GM21723 (cell line): ENCODE data around the gene SKOR1.

Source experiments
- ATAC-seq: cut with Tn5 transposase; IDR thresholded peaks from one replicate; pipeline ENCODE4 v1.9.1; 2021; ENCODE audit warnings: mild to moderate bottlenecking, moderate library complexity; ENCODE audit not compliant: unreplicated experiment

SKOR1 gene

GRCh38 chr15:67829647-67830504 is 4.6 kb downstream of the SKOR1 start:
- no peak for ATAC-seq

DNA sequence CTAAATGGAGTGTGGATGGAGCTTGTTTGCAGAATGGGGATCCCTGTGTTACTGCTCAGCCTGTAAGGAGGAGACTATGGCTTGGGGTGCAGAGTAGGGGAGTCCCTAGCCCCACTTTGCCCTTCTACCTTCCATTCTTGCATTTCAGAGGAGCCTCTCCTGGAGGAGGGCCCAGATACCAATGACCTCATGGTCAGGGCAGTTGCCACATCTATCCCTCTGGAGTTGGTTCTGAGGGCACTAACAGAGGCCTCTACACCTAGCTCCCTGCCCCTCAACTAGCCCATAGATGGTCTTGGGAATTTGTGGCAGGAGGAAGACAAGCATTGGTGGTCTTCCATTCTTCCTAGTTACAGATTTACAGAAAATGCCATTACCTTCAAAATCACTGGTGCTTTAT is 6.1 kb downstream of the SKOR1 start:
- no peak for ATAC-seq

GRCh38 chr15:67832031-67832551 is 6.8 kb downstream of the SKOR1 start:
- ATAC-seq, result no peak

DNA sequence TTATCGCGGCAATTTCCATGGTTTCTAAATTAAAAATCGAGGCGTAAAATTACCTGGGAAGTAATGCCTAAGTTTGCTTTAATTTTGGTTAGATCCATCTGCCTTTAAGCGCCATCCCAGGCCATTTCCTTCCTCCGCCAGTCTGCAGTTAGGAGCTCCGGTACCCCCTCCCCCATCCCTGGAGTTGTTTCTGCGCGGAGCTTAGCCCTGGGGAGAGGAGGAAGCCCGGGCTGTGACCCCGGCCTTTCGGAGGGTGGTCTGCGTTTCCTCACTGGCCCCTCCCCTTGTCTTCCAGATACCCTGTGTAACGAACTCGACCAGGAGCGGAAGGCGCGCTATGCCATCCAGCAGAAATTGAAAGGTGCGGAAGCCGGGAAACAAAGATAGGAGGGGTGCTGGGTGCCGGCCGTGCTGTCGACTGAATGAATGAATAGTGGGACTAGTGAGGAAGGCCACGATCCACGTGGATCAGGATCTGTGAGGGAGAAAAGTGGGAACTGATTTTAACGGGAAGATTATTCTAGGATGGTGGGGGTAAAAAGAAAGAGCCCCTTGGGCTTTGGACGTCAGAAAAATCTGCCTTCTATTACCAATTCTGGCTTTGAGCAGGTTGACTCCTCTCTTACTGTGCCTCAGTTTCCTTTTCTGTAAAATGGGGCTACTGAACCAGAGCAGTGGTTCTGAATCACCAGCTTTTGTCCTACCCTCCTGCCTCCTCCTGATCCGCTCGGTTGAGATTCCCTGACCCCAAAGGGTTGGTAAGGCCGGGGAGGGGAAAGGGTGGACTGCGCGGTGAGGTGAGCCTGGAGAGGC is 7.8 kb downstream of the SKOR1 start:
- ATAC-seq, result no peak

GRCh38 chr15:67833710-67834511 is 8.6 kb downstream of the SKOR1 start:
- peak; percentile 40 for ATAC-seq

DNA sequence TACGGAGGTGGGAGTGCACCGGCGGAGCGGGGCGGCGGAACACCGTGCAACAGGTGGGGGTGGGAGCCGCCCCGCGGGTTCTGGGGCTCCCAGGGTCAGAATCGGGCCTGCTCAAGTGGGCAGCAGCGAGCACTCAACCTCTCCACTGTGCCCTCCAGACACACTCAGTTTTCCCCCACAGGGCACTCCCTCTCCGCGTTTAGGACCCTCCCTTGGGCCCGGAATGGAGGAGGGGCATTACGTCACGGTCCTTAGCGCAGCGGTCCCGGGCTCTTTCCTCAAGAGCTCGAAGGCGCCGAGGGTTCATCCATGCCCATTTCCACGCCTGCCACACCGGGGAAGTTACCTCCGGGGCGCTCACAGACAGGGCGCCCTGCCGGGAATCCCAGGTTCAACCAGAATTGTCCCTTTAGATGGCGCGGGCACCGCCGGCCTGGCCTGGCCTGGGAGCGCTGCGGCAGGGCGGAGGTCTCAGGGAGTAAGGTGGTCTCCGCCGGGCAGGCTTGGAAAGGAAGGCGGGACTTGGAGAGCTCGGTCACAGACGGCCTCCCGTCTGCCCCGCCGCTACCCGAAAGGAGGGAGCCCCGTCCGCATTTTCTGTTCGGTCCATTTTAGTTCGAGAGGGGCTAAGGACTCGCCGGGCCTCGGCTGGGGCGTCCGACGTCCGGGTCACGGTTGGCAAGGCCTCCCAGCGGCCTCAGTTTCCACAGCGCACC is 9.4 kb downstream of the SKOR1 start:
- no peak for ATAC-seq

DNA sequence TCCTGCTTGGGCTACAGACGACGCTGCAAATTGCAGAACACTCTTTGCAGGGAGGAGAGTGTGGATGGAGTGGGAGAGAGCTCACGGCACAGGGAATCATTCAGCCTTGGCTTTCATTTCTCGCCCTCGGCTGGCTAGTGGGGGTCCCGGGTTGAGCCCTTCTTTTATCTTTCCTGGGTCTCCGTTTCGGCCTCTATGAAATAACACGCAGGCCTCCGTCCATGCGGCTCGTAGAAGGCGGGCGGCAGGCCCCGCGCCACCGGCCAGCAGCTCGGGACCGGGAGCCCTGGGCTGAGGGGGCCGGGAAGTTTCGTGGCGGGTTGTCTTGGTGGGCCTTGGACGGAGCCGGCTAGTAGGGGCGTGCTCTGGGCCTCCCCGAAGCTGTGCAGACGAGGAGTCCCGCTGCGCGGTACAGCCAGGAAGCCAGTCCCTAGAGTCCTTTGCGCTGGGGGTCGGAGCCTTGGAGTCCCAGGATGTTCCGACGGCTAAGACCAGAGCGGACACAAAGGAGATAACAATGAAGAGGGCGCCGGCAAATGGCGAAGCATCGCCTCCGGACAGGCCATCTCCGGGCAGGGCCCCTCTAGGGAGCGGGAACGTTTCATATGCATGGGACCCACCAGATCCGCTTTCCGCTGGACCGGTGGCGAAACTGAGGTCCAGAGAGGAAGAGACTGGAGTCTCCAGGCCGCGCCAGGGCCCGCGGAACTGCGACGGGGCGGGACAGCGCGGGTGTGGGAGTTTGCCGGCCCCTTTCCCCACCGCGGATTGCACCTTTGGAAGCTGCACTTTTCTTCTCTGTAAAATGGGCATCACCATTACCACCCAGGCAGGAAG is 10.2 kb downstream of the SKOR1 start:
- no peak for ATAC-seq

DNA sequence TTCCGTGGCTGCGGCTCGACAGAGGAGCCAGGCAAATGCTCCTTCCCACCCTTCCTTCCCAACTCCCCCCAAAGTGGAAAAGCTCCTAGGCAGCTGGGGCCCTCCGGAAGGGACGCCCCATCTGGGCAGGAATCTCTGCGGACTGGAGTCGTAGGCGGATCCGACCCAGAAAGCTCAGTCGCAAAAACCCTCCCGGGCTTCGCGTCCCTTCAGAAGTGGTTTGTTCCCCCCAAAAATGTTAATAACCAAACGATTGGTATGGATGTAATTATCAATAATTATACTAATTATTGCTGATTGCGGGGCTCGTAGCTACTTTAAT is 10.8 kb downstream of the SKOR1 start:
- no peak for ATAC-seq

DNA sequence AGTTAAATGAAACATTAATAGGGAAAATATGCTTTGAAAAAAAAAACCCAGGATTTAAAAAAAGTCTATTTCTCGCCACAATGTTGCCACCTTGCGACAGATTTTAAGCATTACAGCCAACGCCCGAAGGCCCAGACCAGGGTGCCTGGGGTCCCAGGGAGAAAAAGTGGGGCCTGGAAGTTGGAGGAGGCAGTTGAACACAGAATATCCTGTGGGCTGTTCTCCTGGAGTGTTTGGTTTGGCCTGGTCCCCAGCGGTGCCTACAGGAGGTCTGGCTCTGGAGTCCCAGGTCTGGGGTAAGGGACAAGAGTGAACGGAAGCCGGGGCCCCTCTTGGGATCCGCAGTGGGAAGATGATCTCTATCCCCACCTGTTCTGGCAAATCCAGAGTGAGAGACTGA is 11.2 kb downstream of the SKOR1 start:
- no peak for ATAC-seq

DNA sequence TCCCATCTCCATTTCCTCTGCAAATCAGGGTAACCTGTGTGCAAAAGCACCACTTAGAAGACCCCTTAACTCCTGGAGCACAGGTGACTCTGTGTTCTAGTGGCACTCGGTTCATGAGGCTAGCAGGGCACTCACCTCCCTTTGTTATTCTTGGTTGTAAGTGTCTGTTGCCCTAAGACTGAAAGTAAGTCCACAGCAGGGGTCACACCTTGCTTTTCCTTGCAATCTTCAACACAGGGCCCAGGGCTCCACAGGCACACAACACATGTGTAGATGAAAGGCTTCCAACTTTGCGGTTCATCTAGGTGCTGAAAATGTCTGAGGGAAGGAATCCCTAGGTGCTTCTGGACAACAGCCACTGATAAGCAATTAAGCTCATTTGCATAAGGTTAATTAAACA is 11.6 kb downstream of the SKOR1 start:
- ATAC-seq, result no peak

- ATAC-seq, result no peak
Observed at GRCh38 chr15:67838789-67839332, 13.6 kb downstream of the SKOR1 start.

DNA sequence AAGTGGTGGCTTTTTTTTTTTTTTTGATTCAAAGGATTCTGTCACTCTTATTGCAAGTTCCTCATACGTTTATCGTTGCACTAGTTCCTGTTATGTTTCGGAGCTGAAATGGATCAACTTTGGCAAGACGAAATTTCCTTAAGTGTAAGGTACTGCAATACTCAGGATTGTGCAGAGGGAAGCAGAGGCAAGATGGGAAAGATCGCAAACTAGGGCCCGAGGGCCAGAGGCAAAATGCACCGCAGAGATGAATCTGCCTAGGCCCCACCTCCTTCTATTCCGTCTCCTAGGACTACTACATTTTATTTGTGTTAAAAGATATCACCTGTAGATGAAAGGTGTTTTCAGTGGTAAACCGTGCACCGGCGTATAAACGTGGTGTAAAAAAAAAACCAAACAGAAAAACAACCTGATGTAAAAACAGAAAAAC is 14.2 kb downstream of the SKOR1 start:
- no peak for ATAC-seq

- ATAC-seq, result peak; percentile 76
Observed at GRCh38 chr15:67839929-67840748, 14.8 kb downstream of the SKOR1 start, which contains the start of gene RNU6-1. Gene RNU6-1, minus strand, starts transcription at chr15:67840045.

DNA sequence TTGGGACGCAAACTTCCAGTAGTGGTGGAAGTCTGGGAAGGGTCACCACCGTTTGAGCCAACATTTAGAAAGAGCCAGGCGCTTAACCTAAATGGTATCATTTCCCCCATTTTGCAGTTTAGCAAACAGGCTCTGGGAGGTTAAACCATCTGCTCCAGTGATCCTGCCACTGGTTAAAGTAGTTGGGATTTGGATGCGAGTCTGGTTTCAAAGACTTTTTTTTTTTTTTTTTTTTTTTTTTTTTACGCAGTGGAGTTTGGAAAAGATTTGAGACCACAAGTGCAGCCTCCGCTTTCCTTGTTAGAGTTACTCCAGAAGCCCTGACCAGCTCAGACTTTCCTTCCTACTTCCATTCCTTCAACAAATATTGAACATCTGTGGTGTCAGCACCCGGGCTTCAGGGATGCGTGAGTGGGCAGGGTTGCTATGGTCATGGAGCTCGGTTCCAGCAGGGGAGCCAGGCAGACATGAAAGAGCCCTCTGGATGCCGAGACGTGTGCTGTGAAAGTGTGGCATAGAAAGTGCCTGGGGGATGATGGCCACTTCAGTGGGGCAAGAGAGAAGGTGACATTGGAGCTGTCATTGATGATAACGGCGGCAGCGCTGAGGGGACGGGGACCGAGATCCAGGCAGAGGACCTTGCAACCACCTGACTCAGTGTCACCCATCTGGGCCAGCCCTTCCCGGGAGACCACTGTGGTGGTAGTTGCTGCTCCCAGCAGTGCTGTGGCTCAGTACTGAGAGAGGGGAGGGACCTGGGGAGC is 15.6 kb downstream of the SKOR1 start:
- ATAC-seq, result no peak

- no peak for ATAC-seq
Observed at GRCh38 chr15:67841513-67841762, 16.1 kb downstream of the SKOR1 start.

GRCh38 chr15:67843092-67843501 is 17.8 kb downstream of the SKOR1 start:
- ATAC-seq, result no peak

- no peak for ATAC-seq
Observed at GRCh38 chr15:67843571-67844387, 18.5 kb downstream of the SKOR1 start.
